HepG2 (cell line): ENCODE measurements around the gene KATNAL1. TPM values are rescaled to one million over a fixed set of nuclear protein-coding genes. Genes with fewer than 3 reads are reported as not detected.

Source experiments
- ATAC-seq: fragments of 200-7000 bp; cut with Tn5 transposase; 3 replicates; pipeline ENCODE4 v1.9.1; 2020; ENCODE audit warnings: mild to moderate bottlenecking, moderate library complexity
- BruUV-seq: library from RNA; stranded (reverse); fragments of 400-500 nt; replicated peaks from 2 replicates; lab custom pipeline; 2021; lab: Mats Ljungman, UMichigan
- CTCF ChIA-PET: fragments of 300-600 bp; formaldehyde crosslinking; extraction: SDS; loops from one replicate; lab custom pipeline; 2021; ENCODE audit warnings: low total read pairs, inconsistent platforms, low intra/inter-chr PET ratio; lab: Yijun Ruan, JAX
- POLR2A ChIA-PET: fragments of 350-600 bp; sonication (Branson Sonifier 250); formaldehyde crosslinking; loops from one replicate; lab custom pipeline; 2020; ENCODE audit warnings: antibody characterized with exemption, inconsistent platforms; lab: Yijun Ruan, JAX
- DNase-seq: peaks from one replicate; pipeline ENCODE4 v3.0.0-alpha.2; 2015; ENCODE audit warnings: low spot score
- FAIRE-seq: peaks from 3 replicates; lab custom pipeline; 2011; peaks lifted over from hg19 to GRCh38; lab: Jason Lieb, UNC
- H2AFZ ChIP-seq: one replicate; pipeline ENCODE4 v1.6.1; 2011; ENCODE audit warnings: low read length, inconsistent platforms
- H3K27ac ChIP-seq: fragments of 300-600 bp; 3 replicates; pipeline ENCODE4 v1.8.0; 2011; ENCODE audit warnings: mixed run types, mild to moderate bottlenecking, mixed read lengths, low read length, inconsistent platforms; ENCODE audit not compliant: insufficient read depth; ENCODE audit errors: extremely low read length
- H3K27me3 ChIP-seq, 2 experiments: fragments of 200-600 bp in 1 of 2; 2 replicates in 1 of 2; 3 replicates in 1 of 2; pipeline versions ENCODE4 v1.6.0 to v1.8.0; 2011; ENCODE audit warnings: low read length in 2 of 2, mild to moderate bottlenecking in 2 of 2, moderate library complexity in 2 of 2, inconsistent platforms in 1 of 2; ENCODE audit not compliant: insufficient read depth in 2 of 2, control insufficient read depth in 1 of 2
- H3K36me3 ChIP-seq, 2 experiments: fragments of 200-600 bp in 1 of 2; replicated peaks in 1 of 2; 2 replicates in 1 of 2; 3 replicates in 1 of 2; pipeline versions ENCODE4 v1.5.1 to v1.8.0; 2011; ENCODE audit warnings: low read length in 2 of 2, inconsistent platforms in 1 of 2; ENCODE audit not compliant: insufficient read depth in 2 of 2, control insufficient read depth in 1 of 2
- H3K4me1 ChIP-seq: 2 replicates; pipeline ENCODE4 v1.5.1; 2012; ENCODE audit warnings: low read length, inconsistent platforms; ENCODE audit not compliant: insufficient read depth
- H3K4me2 ChIP-seq: 2 replicates; pipeline ENCODE4 v1.6.0; 2011; ENCODE audit warnings: low read depth, low read length, inconsistent platforms
- H3K4me3 ChIP-seq, 3 experiments: fragments of 200-600 bp in 1 of 3; sonication (generic), shearing (Covaris generic) in 1 of 3; replicated peaks in 1 of 3; 2 replicates each; pipeline ENCODE4 v1.5.1; 2011 to 2016; ENCODE audit warnings: low read length in 3 of 3, inconsistent platforms in 2 of 3, low read depth in 2 of 3, mild to moderate bottlenecking in 2 of 3, control low read depth in 1 of 3, mixed read lengths in 1 of 3; ENCODE audit not compliant: insufficient read depth in 1 of 3
- H3K79me2 ChIP-seq: one replicate; pipeline ENCODE4 v1.6.1; 2011; ENCODE audit warnings: low read length, inconsistent platforms; ENCODE audit not compliant: insufficient read depth
- H3K9ac ChIP-seq: 2 replicates; pipeline ENCODE4 v1.6.0; 2011; ENCODE audit warnings: mild to moderate bottlenecking, low read depth, low read length, inconsistent platforms; ENCODE audit not compliant: insufficient read depth
- H3K9me3 ChIP-seq: 2 replicates; pipeline ENCODE4 v1.5.1; 2012; ENCODE audit warnings: mild to moderate bottlenecking, low read length
- H4K20me1 ChIP-seq: 2 replicates; pipeline ENCODE4 v1.6.0; 2011; ENCODE audit warnings: inconsistent platforms, mild to moderate bottlenecking, low read length, moderate library complexity; ENCODE audit not compliant: insufficient read depth
- ERF ChIP-seq: IDR thresholded peaks from 2 replicates; pipeline ENCODE4 v1.6.1; 2018; ENCODE audit warnings: missing biosample characterization, missing genetic modification reagents
- FOXK2 ChIP-seq: fragments of 450-650 bp; IDR thresholded peaks from 2 replicates; pipeline ENCODE4 v1.6.1; 2016
- GABPB1 ChIP-seq: IDR thresholded peaks from 2 replicates; pipeline ENCODE4 v1.6.1; 2016; ENCODE audit warnings: mild to moderate bottlenecking, missing genetic modification reagents, moderate library complexity, missing compliant biosample characterization
- YEATS4 ChIP-seq: sonication (generic); formaldehyde crosslinking; IDR thresholded peaks from 2 replicates; pipeline ENCODE4 v1.4.0; 2020; ENCODE audit warnings: missing genetic modification reagents, borderline replicate concordance
- ZNF292 ChIP-seq: sonication (generic); formaldehyde crosslinking; IDR thresholded peaks from 2 replicates; pipeline ENCODE4 v1.8.1; 2022; ENCODE audit warnings: mild to moderate bottlenecking, low read depth, missing genetic modification reagents, borderline replicate concordance
- ZNF350 ChIP-seq: sonication (generic); formaldehyde crosslinking; IDR thresholded peaks from 2 replicates; pipeline ENCODE4 v1.4.0; 2020; ENCODE audit warnings: mild to moderate bottlenecking, low read depth, missing genetic modification reagents, borderline replicate concordance
- ZNF430 ChIP-seq: sonication (generic); formaldehyde crosslinking; IDR thresholded peaks from 2 replicates; pipeline ENCODE4 v1.9.0; 2021; ENCODE audit warnings: mild to moderate bottlenecking, missing genetic modification reagents
- ZNF547 ChIP-seq: sonication (generic); formaldehyde crosslinking; IDR thresholded peaks from 2 replicates; pipeline ENCODE4 v1.5.1; 2020; ENCODE audit warnings: mild to moderate bottlenecking, missing genetic modification reagents
- WGBS: methylation state at CpG from one replicate; pipeline ENCODE4 v1.1.6; 2017; ENCODE audit warnings: low lambda C conversion rate; 5-methylcytosine and 5-hydroxymethylcytosine counted together
- in situ Hi-C: cut with HindIII; loops from 2 replicates; pipeline ENCODE4 v1.10.0; 2017; ENCODE audit warnings: low pct_unique_long_range_greater_than_20kb; ENCODE audit not compliant: extremely low pct_ligation_motif_present
- intact Hi-C: fragments of 100-400 bp; cut with micrococcal nuclease; formaldehyde crosslinking; loops from one replicate; pipeline ENCODE4 v1.10.0; 2022; ENCODE audit not compliant: unreplicated experiment
- polyA plus RNA-seq, 8 experiments: library from polyadenylated mRNA; depleted of rRNA in 3 of 8; stranded (reverse) in 7 of 8; unstranded in 1 of 8; fragments of >200 nt; fragmentation: Illumina TruSeq in 4 of 8; extraction: Trizol in 4 of 8; gene quantifications; 2 replicates each; pipeline versions ENCODE4 v1.2.1 to v1.2.3, GENCODE V29; 2011 to 2016; ENCODE audit warnings: low read depth in 4 of 8, missing spikeins in 1 of 8, mixed read lengths in 1 of 8; ENCODE audit not compliant: insufficient read depth in 1 of 8
- total RNA-seq, 5 experiments: library from RNA; depleted of rRNA; stranded (reverse); fragments of >200 nt; fragmentation: Illumina TruSeq; extraction: Trizol; gene quantifications; 2 replicates each; pipeline ENCODE4 v1.2.3, GENCODE V29; 2016; ENCODE audit warnings: low read depth in 1 of 5
- TF ChIP-seq, protein P1 (sequence below): sonication (generic); formaldehyde crosslinking; IDR thresholded peaks from 2 replicates; pipeline ENCODE4 v1.8.1; 2022; ENCODE audit warnings: mild to moderate bottlenecking, missing genetic modification reagents
- TF ChIP-seq, protein P2 (sequence below): sonication (generic); formaldehyde crosslinking; IDR thresholded peaks from 2 replicates; pipeline ENCODE4 v1.8.0; 2022; ENCODE audit warnings: low read depth, missing genetic modification reagents
- TF ChIP-seq, protein P3 (sequence below): sonication (generic); formaldehyde crosslinking; IDR thresholded peaks from 2 replicates; pipeline ENCODE4 v1.4.0; 2020; ENCODE audit warnings: missing genetic modification reagents, borderline replicate concordance
- TF ChIP-seq, protein P4 (sequence below): sonication (generic); formaldehyde crosslinking; conservative IDR thresholded peaks from 2 replicates; pipeline ENCODE4 v1.4.0; 2020; ENCODE audit warnings: mild to moderate bottlenecking, missing genetic modification reagents, moderate library complexity

KATNAL1 gene
- total and polyA plus RNA-seq, 2 of the 13 experiments (the other 11 are each of a cell fraction or from before 2014, with no cell fraction given), result 3.2 to 11.8 TPM

DNA sequence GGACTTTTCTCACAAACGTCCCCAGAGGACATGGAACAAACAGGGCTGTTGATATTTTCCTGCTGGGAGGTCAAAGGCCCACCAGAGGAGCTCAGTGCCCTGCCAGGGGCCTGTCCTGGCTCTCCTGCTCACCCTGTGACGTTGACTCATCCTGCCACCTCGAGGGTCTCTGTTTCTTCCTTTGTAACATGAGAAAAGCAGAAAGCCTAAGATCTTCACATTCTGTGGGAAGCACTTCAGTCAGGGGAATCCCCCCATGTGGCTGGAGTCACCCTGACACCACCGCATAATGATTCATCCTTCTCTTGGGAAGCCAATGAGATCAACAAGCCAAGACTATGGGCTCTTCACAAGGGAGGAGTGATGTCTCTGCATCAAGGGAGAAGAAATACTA is 147.9 kb downstream of the KATNAL1 start (continued):
- TF ChIP-seq GABPB1 (CRISPR knock-in tag) (no peak), YEATS4 (CRISPR knock-in tag) (no peak), ZNF350 (CRISPR knock-in tag) (no peak), ZNF430 (CRISPR knock-in tag) (no peak), ZNF292 (CRISPR knock-in tag) (no peak), FOXK2 (no peak)
- TF ChIP-seq, protein P1, sequence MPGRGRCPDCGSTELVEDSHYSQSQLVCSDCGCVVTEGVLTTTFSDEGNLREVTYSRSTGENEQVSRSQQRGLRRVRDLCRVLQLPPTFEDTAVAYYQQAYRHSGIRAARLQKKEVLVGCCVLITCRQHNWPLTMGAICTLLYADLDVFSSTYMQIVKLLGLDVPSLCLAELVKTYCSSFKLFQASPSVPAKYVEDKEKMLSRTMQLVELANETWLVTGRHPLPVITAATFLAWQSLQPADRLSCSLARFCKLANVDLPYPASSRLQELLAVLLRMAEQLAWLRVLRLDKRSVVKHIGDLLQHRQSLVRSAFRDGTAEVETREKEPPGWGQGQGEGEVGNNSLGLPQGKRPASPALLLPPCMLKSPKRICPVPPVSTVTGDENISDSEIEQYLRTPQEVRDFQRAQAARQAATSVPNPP (CRISPR knock-in tag), result no peak
- TF ChIP-seq, protein P2, sequence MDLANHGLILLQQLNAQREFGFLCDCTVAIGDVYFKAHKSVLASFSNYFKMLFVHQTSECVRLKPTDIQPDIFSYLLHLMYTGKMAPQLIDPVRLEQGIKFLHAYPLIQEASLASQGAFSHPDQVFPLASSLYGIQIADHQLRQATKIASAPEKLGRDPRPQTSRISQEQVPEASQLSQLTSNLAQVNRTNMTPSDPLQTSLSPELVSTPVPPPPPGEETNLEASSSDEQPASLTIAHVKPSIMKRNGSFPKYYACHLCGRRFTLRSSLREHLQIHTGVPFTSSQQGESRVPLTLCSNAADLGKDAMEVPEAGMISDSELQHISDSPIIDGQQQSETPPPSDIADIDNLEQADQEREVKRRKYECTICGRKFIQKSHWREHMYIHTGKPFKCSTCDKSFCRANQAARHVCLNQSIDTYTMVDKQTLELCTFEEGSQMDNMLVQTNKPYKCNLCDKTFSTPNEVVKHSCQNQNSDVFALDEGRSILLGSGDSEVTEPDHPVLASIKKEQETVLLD, result no peak

DNA sequence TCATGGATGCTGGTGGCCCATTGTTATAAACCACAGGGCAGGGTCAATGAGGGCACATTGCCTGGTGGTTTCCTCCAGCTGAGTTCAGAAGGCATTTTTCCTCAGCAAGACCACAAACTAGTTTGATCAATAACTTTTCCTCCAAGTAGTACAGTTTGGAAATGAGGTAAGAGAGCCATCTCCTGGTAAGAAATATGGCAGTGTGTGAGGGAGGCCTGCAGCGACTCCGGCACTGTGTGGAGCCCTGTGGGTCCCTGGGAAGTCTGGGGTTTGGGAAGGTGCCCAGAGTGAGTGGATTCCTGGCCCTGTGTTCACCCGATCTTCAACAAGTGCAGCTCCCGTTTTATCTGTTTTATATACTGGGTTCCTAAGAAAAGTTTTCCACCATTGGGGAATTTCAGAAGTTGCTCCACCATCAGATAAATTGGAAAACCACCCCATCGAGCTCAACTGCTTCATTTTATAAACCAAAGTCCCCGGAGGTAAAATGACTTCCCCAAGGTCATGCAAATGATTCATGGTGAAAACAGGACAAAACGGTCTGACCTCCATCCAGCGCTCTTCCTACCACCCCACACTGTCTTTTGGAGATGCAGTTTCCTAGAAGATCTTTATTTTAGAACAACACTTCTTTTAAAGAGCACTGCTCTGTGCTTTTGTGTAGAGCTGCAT is 148.4 kb downstream of the KATNAL1 start:
- H3K4me3 ChIP-seq, result no peak overlapping the region
- no peaks in the 10 kb centered on the region for H3K36me3 ChIP-seq
- FAIRE-seq (no peak), ATAC-seq (peak; percentile 77), DNase-seq (no peak)
- no peaks in the 10 kb centered on the region for H3K9me3 ChIP-seq
- ChIA-PET POLR2A (no interaction called here), CTCF (no interaction called here)
- WGBS, result 9% methylated on average over 8 of the region's 8 CpGs
- H4K20me1 ChIP-seq, result no peaks in the 10 kb centered on the region
- H3K27me3 ChIP-seq, result peaks cover 0 to 25% of the 10 kb centered on the region in 2 experiments; a peak in 2 of 5 replicates
- in situ Hi-C loops (no loop called here), intact Hi-C loops (no loop called here)
- no peak overlapping the region for H3K9ac ChIP-seq
- H2AFZ ChIP-seq, result no peak overlapping the region
- no peak overlapping the region for H3K4me2 ChIP-seq
- no peak overlapping the region for H3K27ac ChIP-seq
- 0 out of 2 replicates have a peak, but pooled peaks cover 7% of the 10 kb centered on the region for H3K4me1 ChIP-seq
- BruUV-seq, result no TSS peak
- H3K79me2 ChIP-seq, result no peaks in the 10 kb centered on the region
- TF ChIP-seq, protein P3, sequence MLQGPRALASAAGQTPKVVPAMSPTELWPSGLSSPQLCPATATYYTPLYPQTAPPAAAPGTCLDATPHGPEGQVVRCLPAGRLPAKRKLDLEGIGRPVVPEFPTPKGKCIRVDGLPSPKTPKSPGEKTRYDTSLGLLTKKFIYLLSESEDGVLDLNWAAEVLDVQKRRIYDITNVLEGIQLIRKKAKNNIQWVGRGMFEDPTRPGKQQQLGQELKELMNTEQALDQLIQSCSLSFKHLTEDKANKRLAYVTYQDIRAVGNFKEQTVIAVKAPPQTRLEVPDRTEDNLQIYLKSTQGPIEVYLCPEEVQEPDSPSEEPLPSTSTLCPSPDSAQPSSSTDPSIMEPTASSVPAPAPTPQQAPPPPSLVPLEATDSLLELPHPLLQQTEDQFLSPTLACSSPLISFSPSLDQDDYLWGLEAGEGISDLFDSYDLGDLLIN (CRISPR knock-in tag), result no peak
- no peak for TF ChIP-seq ERF (CRISPR knock-in tag)
- TF ChIP-seq, protein P4, sequence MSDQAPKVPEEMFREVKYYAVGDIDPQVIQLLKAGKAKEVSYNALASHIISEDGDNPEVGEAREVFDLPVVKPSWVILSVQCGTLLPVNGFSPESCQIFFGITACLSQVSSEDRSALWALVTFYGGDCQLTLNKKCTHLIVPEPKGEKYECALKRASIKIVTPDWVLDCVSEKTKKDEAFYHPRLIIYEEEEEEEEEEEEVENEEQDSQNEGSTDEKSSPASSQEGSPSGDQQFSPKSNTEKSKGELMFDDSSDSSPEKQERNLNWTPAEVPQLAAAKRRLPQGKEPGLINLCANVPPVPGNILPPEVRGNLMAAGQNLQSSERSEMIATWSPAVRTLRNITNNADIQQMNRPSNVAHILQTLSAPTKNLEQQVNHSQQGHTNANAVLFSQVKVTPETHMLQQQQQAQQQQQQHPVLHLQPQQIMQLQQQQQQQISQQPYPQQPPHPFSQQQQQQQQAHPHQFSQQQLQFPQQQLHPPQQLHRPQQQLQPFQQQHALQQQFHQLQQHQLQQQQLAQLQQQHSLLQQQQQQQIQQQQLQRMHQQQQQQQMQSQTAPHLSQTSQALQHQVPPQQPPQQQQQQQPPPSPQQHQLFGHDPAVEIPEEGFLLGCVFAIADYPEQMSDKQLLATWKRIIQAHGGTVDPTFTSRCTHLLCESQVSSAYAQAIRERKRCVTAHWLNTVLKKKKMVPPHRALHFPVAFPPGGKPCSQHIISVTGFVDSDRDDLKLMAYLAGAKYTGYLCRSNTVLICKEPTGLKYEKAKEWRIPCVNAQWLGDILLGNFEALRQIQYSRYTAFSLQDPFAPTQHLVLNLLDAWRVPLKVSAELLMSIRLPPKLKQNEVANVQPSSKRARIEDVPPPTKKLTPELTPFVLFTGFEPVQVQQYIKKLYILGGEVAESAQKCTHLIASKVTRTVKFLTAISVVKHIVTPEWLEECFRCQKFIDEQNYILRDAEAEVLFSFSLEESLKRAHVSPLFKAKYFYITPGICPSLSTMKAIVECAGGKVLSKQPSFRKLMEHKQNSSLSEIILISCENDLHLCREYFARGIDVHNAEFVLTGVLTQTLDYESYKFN (CRISPR knock-in tag), result no peak
- TF ChIP-seq ZNF547, result no peak
